ENCODE data around the gene MFNG. TPM values are rescaled to one million over a fixed set of nuclear protein-coding genes. Genes with fewer than 3 reads are reported as not detected.
"Not testable (repeated sequence)": the region's sequence is repeated elsewhere in the genome, so short reads cannot be mapped to it uniquely, and the experiment has no call there.

MFNG gene
- total and polyA plus RNA-seq, 2 donors, result 6.7 to 24.8 TPM

DNA sequence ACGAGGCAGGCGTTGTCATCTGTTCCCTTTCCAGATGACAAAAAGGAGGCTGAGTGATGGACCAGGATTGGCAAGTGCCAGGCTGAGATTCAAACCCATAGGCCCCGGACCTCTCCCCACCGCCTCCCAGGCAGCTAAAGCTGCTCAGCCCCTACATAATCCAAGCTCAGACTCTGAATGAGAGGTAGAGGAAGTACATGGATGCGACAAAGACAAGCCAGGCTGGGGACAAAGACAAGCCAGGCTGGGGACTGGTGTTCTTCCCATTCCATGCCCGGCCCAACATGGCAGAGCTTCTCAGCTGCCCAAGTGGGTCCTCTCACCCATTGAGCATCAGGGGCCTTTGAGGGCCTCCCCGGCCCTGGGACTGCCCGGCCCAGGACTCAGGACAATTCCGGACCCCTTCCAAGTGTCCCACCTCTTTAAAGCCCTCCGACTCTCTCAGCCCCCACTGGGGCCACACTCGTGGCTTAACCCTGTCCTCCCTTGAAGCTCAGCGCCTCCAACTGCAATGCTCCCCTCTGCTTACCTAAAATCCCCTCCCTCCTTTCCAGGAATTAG is 4.8 kb downstream of the MFNG start:
- H3K27ac ChIP-seq (ENCODE audit: low read depth), result no peak overlapping the region
- H3K4me3 ChIP-seq (ENCODE audit: low read depth, low read length), result no peak overlapping the region
- WGBS, result 77% methylated on average over 12 of the region's 12 CpGs

DNA sequence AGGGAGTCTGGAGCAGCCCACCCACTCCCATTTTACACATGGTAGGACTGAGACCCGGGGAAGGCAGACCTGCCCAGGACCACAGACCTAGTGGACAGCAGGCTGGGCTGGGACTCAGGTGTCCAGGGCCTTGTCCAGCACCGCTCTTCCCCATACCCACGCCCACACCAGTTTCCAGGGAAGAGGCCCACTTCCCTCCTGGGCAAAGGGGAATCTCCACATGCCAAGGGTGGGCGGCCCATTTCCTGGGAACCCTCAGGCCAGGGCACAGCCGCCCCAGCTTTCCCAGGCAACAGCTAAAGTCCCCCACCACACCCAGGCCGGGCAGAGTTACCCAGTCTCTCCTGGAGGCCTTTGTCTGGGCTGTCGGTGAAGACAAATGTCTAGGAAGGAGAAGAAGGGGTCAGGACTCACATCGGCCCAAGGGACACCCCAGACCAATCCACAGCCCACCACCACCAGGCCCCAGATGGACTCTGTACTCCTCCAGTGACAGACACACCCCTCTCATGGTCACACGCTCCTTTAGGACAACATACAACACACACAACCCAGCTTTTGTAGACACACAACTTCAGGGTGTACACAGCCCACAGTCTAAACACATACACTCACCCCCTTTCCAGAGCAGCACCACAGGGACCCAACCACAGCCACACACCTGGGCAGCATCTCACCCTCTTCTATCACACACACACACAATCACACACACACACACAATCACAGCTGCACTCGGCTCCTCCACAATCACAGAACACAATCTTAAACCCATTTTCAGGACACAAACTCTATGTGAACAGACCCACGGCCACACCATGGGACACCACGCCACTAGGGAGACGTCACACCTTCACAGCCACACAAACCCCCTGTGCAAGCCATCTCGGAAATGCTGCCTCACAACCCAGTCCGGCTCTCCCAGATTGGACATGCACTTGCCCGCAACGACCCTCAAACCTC is 5.5 kb downstream of the MFNG start:
- DNase-seq (ENCODE audit: extremely low spot score), result no peak

More for the DNA sequence above, 4.8 kb downstream of the MFNG start:
- no peak for DNase-seq (ENCODE audit: extremely low spot score)
- Histone ChIP-seq H3K4me1 (ENCODE audit: insufficient read depth) (no peaks in the 10 kb centered on the region), H3K36me3 (ENCODE audit: insufficient read depth) (no peaks in the 10 kb centered on the region)

DNA sequence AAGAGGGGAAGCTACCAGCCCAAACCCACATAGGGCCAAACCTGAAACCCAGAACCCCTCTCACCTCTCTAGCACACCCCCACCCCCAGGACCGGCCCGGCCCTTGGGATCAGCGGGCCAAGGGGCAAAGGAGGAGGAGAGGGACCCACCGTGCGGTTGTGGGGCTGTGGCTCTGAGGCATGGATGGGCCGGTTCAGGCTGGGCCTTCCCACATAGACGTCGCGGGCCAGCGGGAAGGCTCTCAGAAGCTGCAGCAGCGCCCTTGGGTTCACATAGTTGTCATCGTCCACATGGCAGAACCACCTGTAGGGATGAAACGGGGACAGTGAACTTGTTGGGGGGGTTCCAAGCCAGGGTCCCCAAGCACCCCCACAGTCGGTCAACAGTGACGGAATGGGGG is 7.0 kb downstream of the MFNG start:
- Histone ChIP-seq H3K4me1 (ENCODE audit: insufficient read depth) (no peaks in the 10 kb centered on the region), H3K4me3 (ENCODE audit: low read depth, low read length) (no peak overlapping the region), H3K27ac (ENCODE audit: low read depth) (no peak overlapping the region), H3K36me3 (ENCODE audit: insufficient read depth) (no peaks in the 10 kb centered on the region)
- WGBS, result 79% methylated on average over 15 of the region's 15 CpGs
- no peak for DNase-seq (ENCODE audit: extremely low spot score)

More for the DNA sequence above, 5.5 kb downstream of the MFNG start:
- no peak overlapping the region for H3K27ac ChIP-seq (ENCODE audit: low read depth)
- no peaks in the 10 kb centered on the region for H3K36me3 ChIP-seq (ENCODE audit: insufficient read depth)
- 84% methylated on average over 17 of the region's 17 CpGs for WGBS
- no peaks in the 10 kb centered on the region for H3K4me1 ChIP-seq (ENCODE audit: insufficient read depth)
- no peak overlapping the region for H3K4me3 ChIP-seq (ENCODE audit: low read depth, low read length)

DNA sequence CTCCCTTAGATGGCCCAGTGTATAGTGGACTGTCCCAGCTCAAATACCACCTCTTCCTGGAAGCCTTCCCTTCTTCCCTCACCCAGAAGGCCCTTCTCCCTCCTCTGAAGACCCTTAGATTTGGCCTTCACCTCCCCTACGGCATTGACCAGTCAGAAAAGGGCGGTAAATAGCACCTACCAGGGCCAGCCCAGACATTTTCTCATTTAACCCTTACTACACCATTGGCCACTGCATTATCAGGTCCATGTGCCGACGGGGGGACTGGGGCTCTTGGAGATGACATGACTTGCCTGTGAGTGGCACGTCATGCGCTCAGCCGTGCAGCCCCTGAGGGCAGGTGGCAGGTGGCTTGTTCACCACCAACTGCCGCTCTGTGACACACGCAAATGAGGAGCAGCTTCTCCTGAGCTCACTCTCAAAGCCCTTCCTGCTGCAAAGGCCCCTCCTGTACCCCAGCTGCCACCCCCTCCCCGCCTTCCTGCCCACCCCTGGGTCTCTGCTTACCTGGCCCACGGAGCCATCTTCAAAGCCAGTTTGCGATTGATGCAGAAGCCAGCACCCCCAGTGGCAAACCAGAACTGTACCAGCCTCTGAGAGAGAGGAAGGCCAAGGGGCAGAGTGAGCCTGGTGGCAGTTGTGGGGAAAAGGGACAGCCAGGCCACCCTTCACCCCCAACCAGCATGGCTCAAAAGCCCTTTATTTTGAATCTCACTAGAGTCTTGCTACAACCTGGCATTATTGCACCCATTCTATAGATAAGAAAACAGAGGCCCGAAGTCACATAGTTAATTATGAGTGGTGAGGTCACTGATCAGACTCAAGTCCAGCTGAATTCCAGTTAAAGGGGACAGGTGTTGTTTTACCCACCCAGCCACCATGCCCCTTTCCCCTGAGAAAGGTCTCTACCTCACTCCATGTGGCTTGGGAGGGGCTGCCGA is 9.5 kb downstream of the MFNG start:
- H3K4me3 ChIP-seq (ENCODE audit: low read depth, low read length), result no peak overlapping the region

DNA sequence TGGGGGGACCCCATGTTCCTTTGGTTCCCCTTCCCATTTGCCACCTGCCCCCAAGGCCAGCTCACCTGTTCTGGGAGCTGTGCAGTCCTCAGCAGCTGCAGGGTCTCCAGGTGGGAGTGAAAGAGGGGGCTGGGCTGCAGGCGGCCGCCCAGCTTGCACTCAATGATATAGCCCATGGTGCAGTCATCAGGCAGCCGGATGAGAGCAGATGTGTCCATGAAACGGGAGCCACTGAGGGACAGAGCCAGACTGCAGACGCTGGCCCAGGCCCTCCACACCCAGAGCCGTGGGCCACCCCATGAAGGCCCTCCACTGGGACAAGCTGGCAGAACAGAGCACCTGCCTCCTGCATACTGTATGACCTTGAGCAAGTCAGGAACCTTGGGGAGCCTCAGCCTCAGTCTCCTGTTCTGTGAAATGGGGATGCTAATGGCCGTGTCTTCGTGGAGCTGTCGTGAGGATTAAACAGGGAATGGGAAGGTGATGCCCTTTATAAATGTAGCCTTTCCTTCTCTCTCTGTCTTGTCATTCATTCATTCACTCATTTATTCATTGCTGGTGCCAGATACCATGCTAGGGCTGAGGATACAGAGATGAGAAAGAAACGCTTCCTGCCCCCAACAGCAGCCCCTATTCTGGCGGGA is 11.6 kb downstream of the MFNG start:
- Histone ChIP-seq H3K27ac (ENCODE audit: low read depth) (no peak overlapping the region), H3K4me1 (ENCODE audit: insufficient read depth) (no peaks in the 10 kb centered on the region), H3K36me3 (ENCODE audit: insufficient read depth) (no peaks in the 10 kb centered on the region), H3K4me3 (ENCODE audit: low read depth, low read length) (no peak overlapping the region)
- DNase-seq (ENCODE audit: extremely low spot score), result no peak
- WGBS, result 72% methylated on average over 11 of the region's 11 CpGs

More for the DNA sequence above, 9.5 kb downstream of the MFNG start:
- H3K4me1 ChIP-seq (ENCODE audit: insufficient read depth), result no peaks in the 10 kb centered on the region
- 62% methylated on average over 14 of the region's 14 CpGs for WGBS
- H3K27ac ChIP-seq (ENCODE audit: low read depth), result no peak overlapping the region
- DNase-seq (ENCODE audit: extremely low spot score), result no peak
- H3K36me3 ChIP-seq (ENCODE audit: insufficient read depth), result no peaks in the 10 kb centered on the region

DNA sequence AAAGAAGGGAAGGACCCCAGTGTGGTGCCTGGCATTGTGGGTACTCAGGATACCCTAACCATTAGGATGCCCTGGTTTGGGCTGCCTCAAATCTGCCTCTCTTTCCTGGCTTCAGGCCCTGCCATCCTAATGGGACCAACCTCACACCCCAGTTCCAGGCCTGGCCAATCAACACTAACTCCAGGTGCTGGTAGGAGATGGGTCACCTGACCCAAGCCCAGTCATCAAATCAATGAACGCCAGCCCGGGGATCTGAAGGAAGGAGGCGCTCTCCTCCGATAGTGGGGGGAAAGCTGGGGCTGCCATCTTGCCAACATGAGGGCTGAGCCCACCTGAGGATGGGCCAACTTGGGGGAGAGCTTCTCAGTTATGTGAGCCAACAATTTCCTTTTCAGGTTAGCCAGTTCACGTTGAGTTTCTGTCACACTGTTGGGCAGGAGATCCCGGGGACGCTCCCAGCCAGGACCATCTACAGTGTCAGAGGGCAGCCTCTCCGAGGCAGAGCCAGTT is 12.7 kb downstream of the MFNG start:
- no peaks in the 10 kb centered on the region for H3K4me1 ChIP-seq (ENCODE audit: insufficient read depth)
- no peak overlapping the region for H3K4me3 ChIP-seq (ENCODE audit: low read depth, low read length)
- no peak for DNase-seq (ENCODE audit: extremely low spot score)
- 76% methylated on average over 8 of the region's 8 CpGs for WGBS
- H3K36me3 ChIP-seq (ENCODE audit: insufficient read depth), result no peaks in the 10 kb centered on the region
- H3K27ac ChIP-seq (ENCODE audit: low read depth), result no peak overlapping the region

DNA sequence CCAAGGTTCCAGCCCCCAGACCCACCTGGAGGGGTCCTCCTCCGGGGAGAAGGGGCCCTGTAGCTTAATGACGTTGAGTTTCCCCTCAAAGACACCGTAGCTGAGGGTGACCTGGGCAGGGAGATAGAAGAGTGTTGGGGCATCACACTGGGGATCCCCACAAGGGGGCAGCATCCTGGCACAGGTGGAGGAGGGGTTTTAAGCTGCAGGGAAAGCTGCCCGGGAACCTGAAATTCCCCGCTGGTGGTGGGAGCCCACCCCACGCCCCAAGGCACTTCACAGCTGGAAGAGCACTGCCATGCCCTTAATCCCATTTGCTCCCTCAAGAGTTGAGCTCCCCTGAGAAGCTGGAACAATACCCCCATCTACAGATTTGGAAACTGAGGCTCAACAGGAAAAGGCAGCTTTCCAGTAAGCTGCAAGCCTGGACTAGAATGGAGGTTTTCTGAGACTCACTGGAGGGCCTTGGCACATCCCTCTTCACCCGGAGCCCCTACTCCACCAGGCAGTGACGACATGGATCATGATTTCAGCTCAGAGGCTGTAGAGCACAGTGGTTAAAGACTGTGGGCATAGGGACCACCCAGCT is 13.7 kb downstream of the MFNG start:
- no peak for DNase-seq (ENCODE audit: extremely low spot score)
- Histone ChIP-seq H3K4me3 (ENCODE audit: low read depth, low read length) (no peak overlapping the region), H3K4me1 (ENCODE audit: insufficient read depth) (no peaks in the 10 kb centered on the region), H3K36me3 (ENCODE audit: insufficient read depth) (no peaks in the 10 kb centered on the region), H3K27ac (ENCODE audit: low read depth) (no peak overlapping the region)
- WGBS, result 28% methylated on average over 8 of the region's 8 CpGs

DNA sequence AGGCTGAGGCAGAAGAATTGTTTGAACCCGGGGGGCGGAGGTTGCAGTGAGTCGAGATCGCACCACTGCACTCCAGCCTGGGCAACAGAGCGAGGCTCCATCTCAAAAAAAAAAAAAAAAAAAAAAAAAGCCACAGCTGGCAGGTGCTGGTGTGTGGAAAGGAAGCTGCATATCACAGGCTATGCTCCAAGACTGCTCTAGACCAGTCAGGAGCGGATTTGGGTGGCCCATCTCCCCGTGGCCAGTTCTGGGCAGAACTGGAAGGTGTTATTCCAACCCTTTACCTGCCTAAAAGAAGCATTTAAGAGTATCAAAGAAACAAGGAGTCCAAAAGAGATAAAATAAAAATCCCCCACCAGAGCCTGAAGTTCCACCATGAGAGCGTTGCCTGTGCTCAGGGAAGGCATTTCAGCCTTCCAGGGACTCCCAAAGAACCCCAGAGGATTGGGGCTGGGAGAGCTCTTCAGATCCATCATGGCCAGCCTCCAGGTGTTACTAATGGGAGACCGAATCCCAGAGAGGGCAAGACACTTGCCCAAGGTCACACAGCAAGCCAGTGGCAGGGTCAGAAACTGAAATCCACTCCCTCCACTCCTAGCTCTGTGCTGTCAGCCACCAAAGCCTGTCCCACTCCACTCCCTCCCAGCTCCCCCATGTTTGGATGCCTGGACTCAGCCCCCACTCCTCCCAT is 14.3 kb downstream of the MFNG start:
- 83% methylated on average over 9 of the region's 9 CpGs for WGBS
- no peak for DNase-seq (ENCODE audit: extremely low spot score)
- Histone ChIP-seq H3K4me1 (ENCODE audit: insufficient read depth) (no peaks in the 10 kb centered on the region), H3K4me3 (ENCODE audit: low read depth, low read length) (no peak overlapping the region), H3K36me3 (ENCODE audit: insufficient read depth) (no peaks in the 10 kb centered on the region), H3K27ac (ENCODE audit: low read depth) (no peak overlapping the region)

DNA sequence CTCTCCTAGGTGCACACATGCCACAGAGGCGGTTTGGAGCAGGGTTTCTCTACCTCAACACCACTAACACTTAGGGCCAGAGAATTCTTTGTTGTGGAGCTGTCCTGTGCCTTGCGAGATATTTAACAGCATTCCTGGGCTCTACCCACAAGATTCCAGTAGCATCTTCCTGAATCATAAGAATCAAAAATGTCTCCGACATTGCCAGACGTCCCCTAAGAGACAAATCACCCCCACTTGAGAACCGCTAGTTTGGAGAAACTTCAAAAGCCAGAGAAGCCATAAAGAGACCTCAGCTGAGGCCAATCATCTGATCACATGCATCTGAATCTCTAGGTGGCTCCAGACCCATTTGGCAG is 16.1 kb downstream of the MFNG start:
- no peak for DNase-seq (ENCODE audit: extremely low spot score)
- no peaks in the 10 kb centered on the region for H3K4me1 ChIP-seq (ENCODE audit: insufficient read depth)
- no peaks in the 10 kb centered on the region for H3K36me3 ChIP-seq (ENCODE audit: insufficient read depth)
- H3K4me3 ChIP-seq (ENCODE audit: low read depth, low read length), result no peak overlapping the region
- no peak overlapping the region for H3K27ac ChIP-seq (ENCODE audit: low read depth)
- WGBS, result 51% methylated on average over 5 of the region's 5 CpGs

DNA sequence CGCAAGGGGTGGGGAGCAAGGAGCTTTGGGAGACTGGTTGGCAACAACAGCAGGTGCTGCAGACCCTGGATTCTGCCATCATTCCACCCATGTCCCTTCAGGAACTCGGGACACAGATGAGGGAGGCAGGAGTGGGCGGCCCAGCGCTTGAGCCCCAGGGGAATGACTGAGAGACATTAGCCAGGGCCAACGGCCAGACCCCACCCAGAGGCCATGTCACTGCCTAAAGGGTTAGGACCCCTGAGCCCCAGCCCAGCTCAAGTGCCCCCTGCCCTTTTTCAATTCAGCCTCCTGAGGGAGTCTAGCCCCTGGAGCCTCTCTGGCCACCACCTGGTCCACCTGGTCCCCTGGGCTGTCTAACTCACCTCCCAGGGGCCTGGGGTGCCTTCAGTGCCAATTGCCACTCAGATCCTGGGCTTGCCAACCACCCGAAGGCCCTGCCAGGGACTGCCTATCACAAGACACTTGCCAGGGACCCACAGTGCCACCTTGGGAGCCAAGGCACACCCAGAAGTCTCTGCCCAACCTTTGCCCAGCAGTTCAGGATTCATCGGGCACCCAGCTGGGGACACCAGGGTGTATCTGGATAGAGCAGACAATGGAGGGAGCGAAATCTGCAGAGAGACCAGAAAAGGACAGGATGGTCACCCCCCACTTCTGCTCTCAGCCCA is 16.6 kb downstream of the MFNG start:
- Histone ChIP-seq H3K36me3 (ENCODE audit: insufficient read depth) (no peaks in the 10 kb centered on the region), H3K4me3 (ENCODE audit: low read depth, low read length) (no peak overlapping the region), H3K4me1 (ENCODE audit: insufficient read depth) (no peaks in the 10 kb centered on the region), H3K27ac (ENCODE audit: low read depth) (no peak overlapping the region)
- WGBS, result 77% methylated on average over 8 of the region's 8 CpGs
- DNase-seq (ENCODE audit: extremely low spot score), result no peak

DNA sequence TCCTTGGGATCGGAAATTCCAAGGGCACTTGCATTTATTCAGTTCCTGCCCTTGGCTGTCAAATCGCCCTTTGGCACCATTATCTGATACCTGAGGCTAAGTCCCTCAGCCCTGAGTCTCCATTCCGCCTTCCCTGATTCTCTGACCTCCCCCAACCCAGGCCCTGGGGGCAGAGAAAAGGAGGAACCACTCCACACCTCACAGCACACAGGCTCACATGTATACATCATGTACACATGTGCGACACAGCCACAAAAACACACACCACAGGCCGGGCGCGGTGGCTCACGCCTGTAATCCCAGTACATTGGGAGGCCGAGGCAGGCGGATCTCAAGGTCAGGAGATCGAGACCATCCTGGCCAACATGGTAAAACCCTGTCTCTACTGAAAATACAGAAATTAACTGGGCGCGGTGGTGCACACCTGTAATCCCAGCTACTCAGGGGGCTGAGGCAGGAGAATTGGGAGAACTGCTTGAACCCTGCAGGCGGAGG is 17.9 kb downstream of the MFNG start:
- not testable (repeated sequence) for H3K27ac ChIP-seq (ENCODE audit: low read depth); H3K36me3 ChIP-seq (ENCODE audit: insufficient read depth); H3K4me3 ChIP-seq (ENCODE audit: low read depth, low read length); DNase-seq (ENCODE audit: extremely low spot score); H3K4me1 ChIP-seq (ENCODE audit: insufficient read depth)
- WGBS, result 88% methylated on average over 14 of the region's 14 CpGs

All from urinary bladder (tissue), 4 donors.